Aorta (tissue), 5 donors: ENCODE results near the gene EGFR. TPM values are rescaled to one million over a fixed set of nuclear protein-coding genes. Genes with fewer than 3 reads are reported as not detected.

Experiments
- ATAC-seq: fragments of 200-7000 bp; cut with Tn5 transposase; one replicate; pipeline ENCODE4 v1.9.1; 2022; ENCODE audit warnings: moderate library complexity; ENCODE audit not compliant: low FRiP score
- DNase-seq, 2 donors: peaks; one replicate each; pipeline ENCODE4 v3.0.0-alpha.2; 2020
- H3K27ac ChIP-seq, 2 donors: one replicate each; pipeline ENCODE4 v1.5.1; 2013; ENCODE audit warnings: low read length in 2 of 2, mild to moderate bottlenecking in 2 of 2, moderate library complexity in 2 of 2, control low read depth in 1 of 2, inconsistent platforms in 1 of 2, low read depth in 1 of 2
- H3K27me3 ChIP-seq, 2 donors: one replicate each; pipeline ENCODE4 v1.6.1; 2013; ENCODE audit warnings: control low read depth in 1 of 2, low read length in 1 of 2, mild to moderate bottlenecking in 1 of 2, moderate library complexity in 1 of 2; ENCODE audit not compliant: insufficient read depth in 2 of 2, control insufficient read depth in 1 of 2
- H3K36me3 ChIP-seq, 2 donors: one replicate each; pipeline ENCODE4 v1.6.1; 2013; ENCODE audit warnings: control low read depth in 1 of 2, low read length in 1 of 2, mild to moderate bottlenecking in 1 of 2; ENCODE audit not compliant: insufficient read depth in 2 of 2, control insufficient read depth in 1 of 2
- H3K4me1 ChIP-seq, 2 donors: one replicate each; pipeline ENCODE4 v1.6.1; 2013; ENCODE audit warnings: low read length in 2 of 2, control low read depth in 1 of 2, mild to moderate bottlenecking in 1 of 2, moderate library complexity in 1 of 2; ENCODE audit not compliant: insufficient read depth in 2 of 2, control insufficient read depth in 1 of 2
- H3K4me3 ChIP-seq, 2 donors: one replicate each; pipeline ENCODE4 v1.5.1; 2013; ENCODE audit warnings: low read length in 2 of 2, control low read depth in 1 of 2, mild to moderate bottlenecking in 1 of 2
- H3K9me3 ChIP-seq: one replicate; pipeline ENCODE4 v1.6.1; 2013; ENCODE audit warnings: mild to moderate bottlenecking, low read length; ENCODE audit not compliant: control insufficient read depth
- WGBS, 2 donors: extraction: QIAGEN DNeasy Blood & Tissue Kit; methylation state at CpG; one replicate each; pipeline ENCODE4 v1.1.7; 2013; 5-methylcytosine and 5-hydroxymethylcytosine counted together
- intact Hi-C, 2 donors: fragments of 100-400 bp; cut with DNase I; formaldehyde crosslinking; loops; one replicate each; pipeline versions ENCODE4 v1.14.2 to v1.15.0; 2022
- polyA plus RNA-seq, 2 donors: library from polyadenylated mRNA; stranded (reverse); fragments of 200-250 nt; gene quantifications; one replicate each; pipeline ENCODE4 v1.2.3, GENCODE V29; 2013
- total RNA-seq, 2 donors: library from RNA; stranded (reverse); fragmentation: NEBNext Ultra II Directional; extraction: Animal tissue kit (Norgen Biotek cat#: 25700); gene quantifications; one replicate each; pipeline ENCODE4 v1.2.1, GENCODE V29; 2021
- donor health status: healthy with polysubstance abuse.
- donor health status: Bipolar disorder and iron deficiency.
- donor health status: DM: no; HTN: no; CAD: no.
- donor health status: DM: no; HTN: no; CAD: no.
- donor health status: DM: yes; HTN: yes; CAD: no.

The EGFR gene
- total and polyA plus RNA-seq, 4 donors = 3.0 to 72.4 (median 40.9) TPM

DNA sequence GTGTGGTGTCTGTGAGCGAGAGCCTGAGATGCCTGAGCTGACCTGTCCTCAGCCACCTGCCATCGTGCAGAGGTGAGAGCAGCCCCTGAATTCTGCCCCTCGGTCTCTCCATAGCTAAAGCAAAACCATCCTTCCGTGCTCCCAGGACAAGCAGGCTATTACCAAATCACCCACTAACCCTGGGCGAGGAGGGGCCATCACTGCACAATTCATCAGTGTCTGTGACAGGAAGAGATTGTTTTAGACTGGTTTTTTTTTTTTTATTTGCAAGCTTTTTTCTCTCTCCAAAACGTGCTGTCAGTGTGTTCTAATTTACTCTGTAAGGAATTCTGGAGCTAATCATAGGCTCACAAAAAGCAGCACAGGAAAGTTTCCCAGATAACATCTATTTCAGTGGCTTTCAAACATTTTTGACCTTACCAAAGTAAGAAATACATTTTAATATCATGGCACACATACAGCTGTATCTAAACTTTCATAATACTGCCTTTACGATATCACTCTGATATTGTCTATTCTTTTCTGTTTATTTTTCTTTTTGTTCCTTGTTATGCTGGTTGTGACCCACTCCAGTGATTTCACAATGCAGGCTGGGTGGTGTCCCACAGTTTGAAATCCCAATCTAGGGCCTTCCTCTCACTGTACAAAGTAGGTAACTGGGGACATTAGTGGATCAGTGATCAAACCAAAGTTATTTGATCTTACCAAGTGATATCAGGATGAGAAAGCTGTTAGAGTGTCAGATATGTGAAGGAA is 62.8 kb downstream of the EGFR start:
- H3K4me3 ChIP-seq = no peak overlapping the region
- peak overlapping the region in 1 of 2 donors; percentile 47 for H3K27ac ChIP-seq
- H3K27me3 ChIP-seq = no peaks in the 10 kb centered on the region
- peaks cover 3 to 6% of the 10 kb centered on the region in 2 donors for H3K4me1 ChIP-seq
- WGBS, 2 donors = 54 to 60% methylated on average over 7 of the region's 7 CpGs
- intact Hi-C loops = no loop called here
- H3K9me3 ChIP-seq = no peaks in the 10 kb centered on the region
- ATAC-seq (no peak), DNase-seq (no peak)
- no peaks in the 10 kb centered on the region for H3K36me3 ChIP-seq

DNA sequence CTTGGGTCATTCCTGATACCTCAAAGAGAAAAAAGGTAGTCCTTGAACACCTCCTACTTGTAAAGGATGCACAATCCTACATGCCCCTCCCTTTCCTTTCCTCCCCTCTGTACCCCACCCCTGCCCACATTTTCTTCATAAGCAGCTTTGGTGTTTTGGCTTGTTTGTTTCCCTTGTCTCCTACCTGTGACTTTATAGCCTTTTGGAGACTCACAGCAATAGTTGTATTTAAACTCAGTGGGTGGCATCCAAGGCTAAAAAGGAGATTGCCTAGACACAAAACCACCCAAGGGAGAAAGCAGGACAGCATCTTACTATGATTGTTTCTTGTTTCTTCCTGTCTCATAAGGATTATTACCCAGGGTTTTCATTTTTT is 63.4 kb downstream of the EGFR start:
- Histone ChIP-seq H3K4me1 (peaks cover 3 to 6% of the 10 kb centered on the region in 2 donors), H3K36me3 (no peaks in the 10 kb centered on the region), H3K27me3 (no peaks in the 10 kb centered on the region), H3K4me3 (no peak overlapping the region), H3K27ac (no peak overlapping the region), H3K9me3 (no peaks in the 10 kb centered on the region)
- DNase-seq (no peak), ATAC-seq (no peak)
- intact Hi-C loops = no loop called here

DNA sequence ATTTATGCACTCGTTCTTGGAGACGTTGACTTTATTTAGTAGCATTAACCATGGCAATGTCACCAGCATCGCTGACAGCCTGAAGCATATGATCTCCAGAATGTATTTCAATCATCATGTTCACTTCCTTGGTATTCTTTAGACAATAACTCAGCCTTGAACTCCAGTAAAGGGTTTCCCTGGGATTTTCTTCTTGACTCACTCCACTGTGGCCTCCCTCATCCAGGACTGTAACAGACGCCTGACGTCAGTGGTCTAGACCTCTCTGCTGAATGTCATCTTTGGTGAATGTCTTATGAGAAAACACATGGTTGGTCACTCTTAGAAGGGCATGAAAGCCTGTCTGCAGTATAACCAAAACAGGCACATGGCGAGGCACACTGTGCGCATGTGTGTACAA is 64.4 kb downstream of the EGFR start:
- H3K4me3 ChIP-seq = no peak overlapping the region
- no peaks in the 10 kb centered on the region for H3K9me3 ChIP-seq
- no peak overlapping the region for H3K27ac ChIP-seq
- H3K36me3 ChIP-seq = no peaks in the 10 kb centered on the region
- no peak for ATAC-seq
- no peaks in the 10 kb centered on the region for H3K27me3 ChIP-seq
- WGBS, 2 donors = 86 to 91% methylated on average over 7 of the region's 7 CpGs
- intact Hi-C loops = no loop called here
- DNase-seq = no peak
- peaks cover 3 to 6% of the 10 kb centered on the region in 2 donors for H3K4me1 ChIP-seq

DNA sequence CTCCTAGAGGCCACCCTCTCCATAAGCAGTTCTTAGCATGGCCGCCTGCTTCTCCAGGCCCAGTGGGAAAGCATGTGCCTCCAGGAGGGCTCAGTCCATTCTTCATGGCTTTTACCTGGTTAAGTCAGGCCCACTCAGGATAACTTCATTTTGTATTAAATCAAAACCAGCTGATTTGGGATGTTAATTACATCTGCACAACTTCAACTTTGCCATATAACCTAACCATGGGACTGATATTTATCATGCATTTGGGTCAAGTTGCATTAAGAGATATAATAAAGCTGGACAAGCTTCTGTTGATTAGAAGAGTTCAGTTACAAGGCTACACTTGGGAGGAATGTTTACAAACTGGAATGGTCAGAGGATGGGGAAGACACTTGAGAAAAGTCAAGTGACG is 65.5 kb downstream of the EGFR start:
- 97 to 100% methylated on average over 2 of the region's 2 CpGs for WGBS, 2 donors
- intact Hi-C loops = no loop called here
- no peak overlapping the region for H3K27ac ChIP-seq
- H3K9me3 ChIP-seq = no peaks in the 10 kb centered on the region
- ATAC-seq (no peak), DNase-seq (no peak)
- peaks cover 3 to 6% of the 10 kb centered on the region in 2 donors for H3K4me1 ChIP-seq
- H3K4me3 ChIP-seq = no peak overlapping the region
- H3K36me3 ChIP-seq = no peaks in the 10 kb centered on the region
- H3K27me3 ChIP-seq = no peaks in the 10 kb centered on the region

DNA sequence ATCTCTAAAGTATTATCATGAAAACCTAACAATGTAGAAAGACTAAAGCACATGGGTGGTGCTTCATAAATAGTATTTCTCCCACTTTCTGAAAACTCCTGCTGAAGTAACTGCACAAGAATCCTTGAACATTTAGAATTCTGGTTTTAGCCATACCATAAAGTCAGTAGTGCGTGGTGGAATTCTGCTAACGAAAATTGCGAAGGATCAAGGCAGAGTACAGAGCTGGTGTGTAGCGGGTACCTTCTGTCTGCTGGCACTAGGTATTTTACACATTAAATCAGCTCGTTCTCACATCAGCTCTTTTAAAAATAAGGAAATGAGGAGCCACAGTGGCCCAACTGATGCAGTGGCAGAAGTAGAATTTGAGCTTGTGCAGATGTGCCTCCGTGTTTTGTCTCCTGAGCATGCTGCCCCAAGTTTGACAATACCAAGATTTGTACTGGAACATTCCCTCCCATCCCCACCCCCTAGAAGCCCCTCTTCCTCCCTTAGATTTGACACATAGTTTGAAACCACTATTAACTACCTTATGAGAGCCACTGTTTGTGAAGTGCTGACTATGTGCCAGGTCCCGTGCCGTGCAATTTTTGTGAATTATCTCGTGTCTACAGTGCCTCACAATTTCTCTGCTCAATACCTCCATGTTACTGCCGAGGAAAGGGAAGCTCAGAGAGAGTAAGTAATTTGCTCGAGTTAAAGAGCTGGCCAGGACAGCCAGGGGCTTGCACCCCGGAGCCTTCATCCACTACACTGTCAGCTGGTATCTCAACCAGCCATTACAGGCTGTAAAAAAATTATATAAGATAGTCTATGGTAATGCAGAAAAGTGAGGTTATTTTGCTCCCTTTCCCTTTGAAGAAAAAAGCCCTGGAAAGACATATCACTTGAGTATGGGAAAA is 66.9 kb downstream of the EGFR start:
- 49% methylated on average over 12 of the region's 12 CpGs for WGBS, 2 donors
- DNase-seq = no peak
- H3K27ac ChIP-seq = peak overlapping the region; percentile 37 to 61
- H3K4me3 ChIP-seq = peak overlapping the region in 1 of 2 donors; percentile 5
- H3K4me1 ChIP-seq = peaks cover 3 to 6% of the 10 kb centered on the region in 2 donors
- ATAC-seq = no peak
- no peaks in the 10 kb centered on the region for H3K9me3 ChIP-seq
- intact Hi-C loops = loop anchor here (5.0 kb wide), 2 partner anchors 42 to 63 kb away; no protein-coding TSS in a partner anchor
- no peaks in the 10 kb centered on the region for H3K27me3 ChIP-seq
- H3K36me3 ChIP-seq = no peaks in the 10 kb centered on the region

DNA sequence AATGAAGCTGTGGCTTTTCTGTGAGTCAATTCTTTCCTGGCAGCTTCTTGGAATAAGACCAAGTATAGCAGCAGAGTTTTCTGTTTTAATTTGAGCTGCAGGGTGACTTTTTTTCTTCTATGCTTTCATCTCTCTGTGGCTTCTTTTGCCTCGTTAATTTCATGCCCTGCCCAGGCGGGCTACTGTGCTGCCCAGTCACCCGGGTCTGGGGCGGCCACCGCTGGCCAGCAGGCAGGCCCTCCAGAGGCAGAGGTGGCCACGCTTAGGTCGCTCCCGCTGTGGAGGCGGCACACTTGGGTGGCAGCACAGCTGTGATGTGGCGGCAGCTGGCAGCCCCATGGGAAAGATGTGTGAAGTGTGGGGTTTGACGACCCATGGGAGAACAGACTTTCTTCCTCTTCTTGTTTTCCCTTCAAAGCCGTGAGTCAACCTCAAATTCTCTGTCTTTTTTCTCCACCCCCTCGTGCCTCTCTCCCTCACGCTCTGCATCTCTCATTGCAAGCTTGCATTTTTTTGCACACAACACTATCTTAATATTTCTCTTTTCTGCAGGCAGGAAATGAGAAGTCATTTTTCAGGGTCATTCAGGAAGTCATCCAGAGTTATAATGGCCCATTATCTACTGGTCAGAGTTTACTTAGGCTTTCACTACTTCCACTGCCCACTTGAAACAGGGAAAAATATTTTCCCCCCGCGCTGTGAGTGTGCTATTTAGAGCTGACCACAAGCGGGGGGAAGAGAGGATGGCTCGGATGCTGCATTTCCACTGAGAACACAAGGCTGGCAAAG is 67.8 kb downstream of the EGFR start:
- intact Hi-C loops = loop anchor here (5.0 kb wide), 2 partner anchors 41 to 64 kb away; no protein-coding TSS in a partner anchor
- 2 to 4% methylated on average over 18 of the region's 18 CpGs for WGBS, 2 donors
- DNase-seq = peak in 1 of 2 donors; percentile 74

DNA sequence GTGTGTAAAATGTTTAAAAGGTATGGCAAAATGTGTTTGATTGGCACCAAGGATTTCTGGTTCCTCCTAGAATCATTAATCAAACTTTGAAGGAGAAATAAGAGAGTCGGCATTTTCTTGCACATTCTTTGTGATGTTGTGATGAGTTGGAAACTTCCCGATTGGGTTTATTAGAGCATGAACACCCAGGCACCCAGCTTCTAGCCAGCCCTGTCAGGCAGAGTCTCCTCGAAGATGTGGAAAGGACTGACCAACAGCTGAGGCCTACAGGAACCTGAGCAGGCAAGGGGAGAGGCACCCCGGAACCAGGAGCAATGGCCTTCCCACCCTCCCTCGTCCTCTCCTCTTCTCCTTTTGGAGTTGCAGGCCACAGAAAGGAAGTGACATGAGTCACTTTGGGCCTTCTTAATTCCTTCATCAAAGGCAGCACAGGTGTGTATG is 68.7 kb downstream of the EGFR start:
- whole genome bisulfite sequencing, 2 donors = 73 to 81% methylated on average over 5 of the region's 5 CpGs
- DNase-seq (no peak), ATAC-seq (no peak)
- intact Hi-C loops = loop anchor here (5.0 kb wide), 2 partner anchors 40 to 65 kb away; no protein-coding TSS in a partner anchor
- H3K27me3 ChIP-seq = no peaks in the 10 kb centered on the region
- peak overlapping the region in 1 of 2 donors; percentile 16 for H3K27ac ChIP-seq
- H3K36me3 ChIP-seq = no peaks in the 10 kb centered on the region
- no peak overlapping the region for H3K4me3 ChIP-seq
- H3K9me3 ChIP-seq = no peaks in the 10 kb centered on the region
- H3K4me1 ChIP-seq = peaks cover 3 to 6% of the 10 kb centered on the region in 2 donors

More for the DNA sequence above, 67.8 kb downstream of the EGFR start:
- Histone ChIP-seq H3K27ac (peak overlapping the region; percentile 37 to 76), H3K9me3 (no peaks in the 10 kb centered on the region), H3K4me3 (no peak overlapping the region), H3K36me3 (no peaks in the 10 kb centered on the region), H3K4me1 (peaks cover 3 to 6% of the 10 kb centered on the region in 2 donors), H3K27me3 (no peaks in the 10 kb centered on the region)
- peak; percentile 71 for ATAC-seq

DNA sequence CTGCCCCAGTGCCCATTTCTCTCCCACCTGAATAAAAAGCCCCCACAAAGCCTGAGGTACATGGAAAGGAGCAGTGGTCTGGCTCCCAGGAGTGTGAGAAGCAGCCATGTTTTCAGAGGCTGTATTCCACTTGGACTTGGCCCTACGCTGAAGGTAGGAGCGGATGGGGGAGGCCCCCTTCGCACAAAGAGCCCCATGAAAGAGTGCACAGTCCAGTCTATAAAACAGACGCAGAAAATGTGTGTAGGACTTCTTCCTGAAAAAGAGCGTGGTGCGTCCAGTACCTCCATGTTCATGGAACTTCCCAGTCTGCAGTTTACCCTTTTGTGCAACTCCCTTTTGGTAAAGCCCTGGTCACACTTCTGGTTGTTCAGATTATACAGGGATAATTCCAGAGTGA is 69.3 kb downstream of the EGFR start:
- no peaks in the 10 kb centered on the region for H3K9me3 ChIP-seq
- no peaks in the 10 kb centered on the region for H3K27me3 ChIP-seq
- 87 to 98% methylated on average over 6 of the region's 6 CpGs for WGBS, 2 donors
- DNase-seq (no peak), ATAC-seq (no peak)
- no peak overlapping the region for H3K4me3 ChIP-seq
- intact Hi-C loops = loop anchor here (5.0 kb wide), 2 partner anchors 39 to 66 kb away; no protein-coding TSS in a partner anchor
- H3K36me3 ChIP-seq = no peaks in the 10 kb centered on the region
- peaks cover 3 to 4% of the 10 kb centered on the region in 2 donors for H3K4me1 ChIP-seq
- no peak overlapping the region for H3K27ac ChIP-seq
